K562 (cell line): ENCODE results near the gene SH3RF1. TPM values are rescaled to one million over a fixed set of nuclear protein-coding genes. Genes with fewer than 3 reads are reported as not detected.

Source experiments
- ATAC-seq: fragments of 200-7000 bp; cut with Tn5 transposase; 3 replicates; pipeline ENCODE4 v1.9.1; 2020; ENCODE audit warnings: moderate library complexity
- BruUV-seq: library from RNA; stranded (reverse); fragments of 400-500 nt; replicated peaks from 2 replicates; lab custom pipeline; 2021; lab: Mats Ljungman, UMichigan
- CTCF ChIA-PET: fragments of 300-600 bp; formaldehyde crosslinking; extraction: SDS; loops from one replicate; lab custom pipeline; 2021; ENCODE audit warnings: low intra/inter-chr PET ratio; lab: Yijun Ruan, JAX
- POLR2A ChIA-PET: fragments of 300-600, 350-650 bp; sonication (Branson Sonifier 250); formaldehyde crosslinking; extraction: SDS; loops from one replicate; lab custom pipeline; 2021; ENCODE audit warnings: antibody characterized with exemption, inconsistent platforms; lab: Yijun Ruan, JAX
- DNase-seq, 4 experiments: peaks; one replicate each; pipeline versions ENCODE4 v3.0.0 to v3.0.0-alpha.2; 2011 to 2018; ENCODE audit warnings: low spot score in 3 of 4, mixed read lengths in 3 of 4; ENCODE audit errors: extremely low read depth in 1 of 4
- FAIRE-seq: peaks from 2 replicates; lab custom pipeline; 2011; peaks lifted over from hg19 to GRCh38; lab: Jason Lieb, UNC
- H2AFZ ChIP-seq: 2 replicates; pipeline ENCODE4 v1.6.0; 2011; ENCODE audit warnings: low read depth, low read length, control low read depth, inconsistent platforms
- H3K27ac ChIP-seq: fragments of 200-600 bp; 3 replicates; pipeline ENCODE4 v1.8.0; 2011; ENCODE audit warnings: low read depth, mild to moderate bottlenecking, control low read depth, inconsistent platforms, low read length, moderate library complexity, mixed read lengths; ENCODE audit errors: extremely low read depth
- H3K27me3 ChIP-seq, 2 experiments: fragments of 300-600 bp in 1 of 2; 2 replicates in 1 of 2; 3 replicates in 1 of 2; pipeline versions ENCODE4 v1.6.0 to v1.8.0; 2011; ENCODE audit warnings: inconsistent platforms in 2 of 2, low read length in 2 of 2, mild to moderate bottlenecking in 1 of 2, mixed read lengths in 1 of 2, moderate library complexity in 1 of 2; ENCODE audit not compliant: control insufficient read depth in 2 of 2, insufficient read depth in 2 of 2
- H3K36me3 ChIP-seq: fragments of 300-600 bp; 3 replicates; pipeline ENCODE4 v1.8.0; 2011; ENCODE audit warnings: mild to moderate bottlenecking, low read length, inconsistent platforms; ENCODE audit not compliant: control insufficient read depth, insufficient read depth
- H3K4me1 ChIP-seq, 2 experiments: fragments of 200-600 bp in 1 of 2; replicated peaks in 1 of 2; 2 replicates in 1 of 2; 3 replicates in 1 of 2; pipeline versions ENCODE4 v1.5.1 to v1.8.0; 2011; ENCODE audit warnings: inconsistent platforms in 2 of 2, low read length in 2 of 2, mild to moderate bottlenecking in 1 of 2, mixed read lengths in 1 of 2, moderate library complexity in 1 of 2; ENCODE audit not compliant: control insufficient read depth in 2 of 2, insufficient read depth in 2 of 2
- H3K4me2 ChIP-seq: 2 replicates; pipeline ENCODE4 v1.6.1; 2011; ENCODE audit warnings: low read length, control low read depth, inconsistent platforms, mixed read lengths; ENCODE audit not compliant: insufficient read depth
- H3K4me3 ChIP-seq: fragments of 200-600 bp; sonication (generic), shearing (Covaris generic); 2 replicates; pipeline ENCODE4 v1.5.1; 2016; ENCODE audit warnings: control low read depth, inconsistent platforms
- H3K79me2 ChIP-seq: fragments of 200-600 bp; 3 replicates; pipeline ENCODE4 v1.8.0; 2011; ENCODE audit warnings: low read length, inconsistent platforms; ENCODE audit not compliant: control insufficient read depth, insufficient read depth
- H3K9ac ChIP-seq, 2 experiments: 2 replicates each; pipeline versions ENCODE4 v1.6.0 to v1.6.1; 2011; ENCODE audit warnings: low read depth in 2 of 2, low read length in 2 of 2, control low read depth in 1 of 2, inconsistent platforms in 1 of 2, mild to moderate bottlenecking in 1 of 2, mixed read lengths in 1 of 2; ENCODE audit not compliant: insufficient read depth in 1 of 2
- H3K9me1 ChIP-seq: one replicate; pipeline ENCODE4 v1.6.0; 2011; ENCODE audit warnings: inconsistent platforms, mild to moderate bottlenecking, low read length, moderate library complexity; ENCODE audit not compliant: control insufficient read depth, insufficient read depth
- H3K9me3 ChIP-seq: replicated peaks from 2 replicates; pipeline ENCODE4 v1.5.1; 2011; ENCODE audit warnings: low read depth, low read length, inconsistent platforms; ENCODE audit not compliant: control insufficient read depth, insufficient read depth
- H4K20me1 ChIP-seq: replicated peaks from 2 replicates; pipeline ENCODE4 v1.6.1; 2011; ENCODE audit warnings: low read length, inconsistent platforms, mixed read lengths; ENCODE audit not compliant: control insufficient read depth, insufficient read depth
- CBX1 ChIP-seq: sonication (generic); IDR thresholded peaks from 2 replicates; pipeline ENCODE4 v1.6.1; 2016; ENCODE audit warnings: antibody characterized with exemption, low read depth, mild to moderate bottlenecking
- FOSL1 ChIP-seq: fragments of 200-800 bp; sonication (Bioruptor generic); conservative IDR thresholded peaks from 2 replicates; pipeline ENCODE4 v1.6.1; 2016; ENCODE audit warnings: missing genetic modification characterization, missing compliant biosample characterization
- FOXK1 ChIP-seq: sonication (generic); formaldehyde crosslinking; IDR thresholded peaks from 2 replicates; pipeline ENCODE4 v1.8.0; 2022; ENCODE audit warnings: missing genetic modification reagents, mild to moderate bottlenecking, borderline replicate concordance
- GTF2A2 ChIP-seq: IDR thresholded peaks from 2 replicates; pipeline ENCODE4 v1.6.1; 2016; ENCODE audit warnings: mild to moderate bottlenecking, missing genetic modification characterization, missing compliant biosample characterization
- GTF3C2 ChIP-seq: IDR thresholded peaks from 3 replicates; pipeline ENCODE4 v1.6.1; 2011; ENCODE audit warnings: borderline replicate concordance, mild to moderate bottlenecking, moderate library complexity; ENCODE audit not compliant: insufficient read length; ENCODE audit errors: extremely low read depth
- HMBOX1 ChIP-seq: sonication (generic); IDR thresholded peaks from 2 replicates; pipeline ENCODE4 v1.6.1; 2016
- MECOM ChIP-seq: fragments of 250-450 bp; sonication (Bioruptor Pico); IDR thresholded peaks from 2 replicates; pipeline ENCODE4 v1.8.0; 2022; ENCODE audit warnings: inconsistent platforms
- MEF2D ChIP-seq: conservative IDR thresholded peaks from 2 replicates; pipeline ENCODE4 v1.6.1; 2016; ENCODE audit warnings: low read depth, missing genetic modification characterization, missing compliant biosample characterization
- NRF1 ChIP-seq, 2 experiments: fragments of 450-650 bp; IDR thresholded peaks in 1 of 2; conservative IDR thresholded peaks in 1 of 2; 2 replicates each; pipeline ENCODE4 v1.6.1; 2014; ENCODE audit warnings: mild to moderate bottlenecking in 2 of 2
- SNIP1 ChIP-seq: fragments of 450-650 bp; IDR thresholded peaks from 2 replicates; pipeline ENCODE4 v1.7.1; 2017; ENCODE audit warnings: low read depth, mild to moderate bottlenecking
- TBP ChIP-seq: optimal IDR thresholded peaks from 2 replicates; pipeline ENCODE3; 2011; ENCODE audit warnings: low read depth, low read length, improper control_type of control experiment
- WHSC1 ChIP-seq: IDR thresholded peaks from one replicate; pipeline ENCODE4 v1.6.1; 2012; ENCODE audit warnings: low read length, control low read depth, inconsistent platforms
- ZHX1 ChIP-seq: fragments of 150-350 bp; conservative IDR thresholded peaks from 2 replicates; pipeline ENCODE4 v1.6.1; 2014; ENCODE audit warnings: low read length
- ZNF134 ChIP-seq: fragments of 250-450 bp; sonication (Bioruptor Pico); conservative IDR thresholded peaks from 2 replicates; pipeline ENCODE4 v1.4.0; 2020
- ZNF282 ChIP-seq: sonication (generic); formaldehyde crosslinking; IDR thresholded peaks from 2 replicates; pipeline ENCODE4 v1.8.1; 2023; ENCODE audit warnings: missing genetic modification reagents
- ZNF398 ChIP-seq: fragments of 250-450 bp; sonication (Bioruptor Pico); IDR thresholded peaks from 2 replicates; pipeline ENCODE4 v1.8.0; 2021; ENCODE audit warnings: moderate library complexity, mild to moderate bottlenecking, inconsistent platforms
- WGBS: fragments of 100-300 bp; shearing (Covaris generic); methylation state at CpG from one replicate; pipeline ENCODE4 v1.1.6; 2016; ENCODE audit warnings: low coverage, mixed read lengths; ENCODE audit not compliant: insufficient coverage; ENCODE audit errors: missing lambda C conversion rate; 5-methylcytosine and 5-hydroxymethylcytosine counted together
- in situ Hi-C: fragments of 300-500 bp; cut with MboI; formaldehyde crosslinking; loops from 4 replicates; pipeline ENCODE4 v1.15.0; 2018; ENCODE audit warnings: inconsistent platforms, mixed read lengths
- intact Hi-C: fragments of 100-400 bp; cut with micrococcal nuclease; formaldehyde crosslinking; loops from 2 replicates; pipeline ENCODE4 v1.14.2; 2022
- polyA plus RNA-seq, 8 experiments: library from polyadenylated mRNA; depleted of rRNA in 4 of 8; stranded (reverse) in 5 of 8; unstranded in 3 of 8; fragments of >200 nt; fragmentation: Nextera tagmentation in 2 of 8; fragmentation: Illumina TruSeq in 1 of 8; extraction: Ambion mirVana in 2 of 8; extraction: Trizol in 1 of 8; gene quantifications; 2 replicates each; pipeline versions ENCODE4 v1.2.1 to v1.2.3, GENCODE V29; 2011 to 2014; ENCODE audit warnings: inconsistent platforms in 1 of 8, missing spikeins in 1 of 8
- total RNA-seq, 7 experiments: library from RNA; depleted of rRNA in 6 of 7; stranded (reverse); fragments of >200 nt in 6 of 7; fragmentation: Illumina TruSeq in 2 of 7; extraction: Trizol in 2 of 7; gene quantifications; 2 replicates each; pipeline versions ENCODE4 v1.2.1 to v1.2.3, GENCODE V29; 2011 to 2021; ENCODE audit warnings: low replicate concordance in 1 of 7

The SH3RF1 gene
- total and polyA plus RNA-seq, 9 of the 15 experiments (the other 6 are each of a cell fraction or from before 2014, with no cell fraction given) = 0.04 to 0.16 (median 0.11) TPM; not detected in 6

- Histone ChIP-seq H3K4me2 (no peak overlapping the region), H3K79me2 (no peaks in the 10 kb centered on the region), H3K36me3 (no peaks in the 10 kb centered on the region), H2AFZ (no peak overlapping the region), H3K9me1 (no peaks in the 10 kb centered on the region), H3K27ac (no peak overlapping the region), H3K9ac (no peak overlapping the region), H3K27me3 (peaks cover 19 to 29% of the 10 kb centered on the region in 2 experiments; a peak in 4 of 5 replicates), H3K4me1 (peaks cover 0 to 18% of the 10 kb centered on the region in 2 experiments; a peak in 2 of 5 replicates), H4K20me1 (no peaks in the 10 kb centered on the region), H3K9me3 (no peaks in the 10 kb centered on the region), H3K4me3 (no peak overlapping the region)
- BruUV-seq = no TSS peak
- intact Hi-C loops = loop anchor here (10.0 kb wide), 1 partner anchor 213 kb away; no protein-coding TSS in a partner anchor
- ChIA-PET CTCF (no interaction called here), POLR2A (no interaction called here)
- WGBS = 50% methylated on average over 9 of the region's 11 CpGs
- ATAC-seq = no peak
- in situ Hi-C loops = no loop called here
- no peak for FAIRE-seq
- DNase-seq = no peak
- no peak for TF ChIP-seq ZNF282 (CRISPR knock-in tag)
- no peak for TF ChIP-seq TBP
- no peak for TF ChIP-seq MEF2D
- no peak for TF ChIP-seq ZNF398
- no peak for TF ChIP-seq WHSC1
- no peak for TF ChIP-seq GTF2A2 (tag)
- no peak for TF ChIP-seq GTF3C2
- TF ChIP-seq ZHX1 = no peak
- no peak for TF ChIP-seq CBX1
- no peak for TF ChIP-seq SNIP1
- no peak for TF ChIP-seq ZNF134 (CRISPR knock-in tag)
- TF ChIP-seq HMBOX1 = no peak
- TF ChIP-seq MECOM (CRISPR knock-in tag) = no peak
- TF ChIP-seq NRF1 (conservative IDR thresholded peaks at IDR 0.05 in 1 of 2, IDR thresholded peaks at IDR 0.05 in 1 of 2) = no peak
- TF ChIP-seq FOXK1 = no peak
- no peak for TF ChIP-seq FOSL1 (tag)
Measured at GRCh38 chr4:169271692-169272007, 894 bp upstream of the SH3RF1 start.
